Sigmoid colon (tissue), 3 donors: ENCODE results near the gene TELO2.

Source experiments
- CTCF ChIP-seq, 4 experiments: fragments of 450-650 bp in 3 of 4; fragments of 200-600 bp in 1 of 4; IDR thresholded peaks; one replicate each; pipeline ENCODE4 v1.5.1; 2016 to 2019; ENCODE audit warnings: antibody characterized with exemption in 4 of 4, mild to moderate bottlenecking in 3 of 4, moderate library complexity in 2 of 4
- POLR2A ChIP-seq, 2 donors: fragments of 450-650 bp; IDR thresholded peaks; one replicate each; pipeline ENCODE4 v1.6.1; 2016; ENCODE audit warnings: antibody characterized with exemption in 2 of 2, mild to moderate bottlenecking in 2 of 2, moderate library complexity in 2 of 2

GRCh38 chr16:1492923-1493745, at the start of gene TELO2:
- TF ChIP-seq CTCF (IDR thresholded peaks at IDR 0.05) (no peak), POLR2A (IDR thresholded peaks at IDR 0.05) (no peak)
